Gastroesophageal sphincter (tissue), 3 donors: Measurements from ENCODE around the gene ORAI1.

ENCODE experiments used
- CTCF ChIP-seq, 4 experiments: fragments of 200-600 bp in 2 of 4; fragments of 450-650 bp in 2 of 4; sonication (generic) in 1 of 4; IDR thresholded peaks; one replicate each; pipeline ENCODE4 v1.5.1; 2017 to 2019; ENCODE audit warnings: antibody characterized with exemption in 4 of 4, mild to moderate bottlenecking in 2 of 4, moderate library complexity in 2 of 4
- EP300 ChIP-seq: sonication (generic); formaldehyde crosslinking; IDR thresholded peaks from one replicate; pipeline ENCODE4 v1.6.1; 2017; ENCODE audit warnings: antibody characterized with exemption, mild to moderate bottlenecking
- POLR2A ChIP-seq, 2 donors: fragments of 450-650 bp; IDR thresholded peaks; one replicate each; pipeline ENCODE4 v1.6.1; 2017; ENCODE audit warnings: antibody characterized with exemption in 2 of 2, mild to moderate bottlenecking in 2 of 2, moderate library complexity in 1 of 2

- TF ChIP-seq CTCF (IDR thresholded peaks at IDR 0.05) (no peak), POLR2A (IDR thresholded peaks at IDR 0.05) (no peak), EP300 (no peak)
These were observed 62.6 kb downstream of the ORAI1 start for GRCh38 chr12:121688966-121689365.
